Keratinocyte (primary cell): ENCODE data around the gene CREB5. TPM values are rescaled to one million over a fixed set of nuclear protein-coding genes. Genes with fewer than 3 reads are reported as not detected.

Source experiments
- DNase-seq: peaks from one replicate; pipeline ENCODE4 v3.0.0-alpha.2; 2011; ENCODE audit warnings: low read depth, missing footprints, low spot score
- FAIRE-seq: peaks from 2 replicates; lab custom pipeline; 2011; peaks lifted over from hg19 to GRCh38; lab: Jason Lieb, UNC
- H2AFZ ChIP-seq: 2 replicates; pipeline ENCODE4 v1.6.0; 2012; ENCODE audit warnings: low read length, control low read depth, inconsistent platforms; ENCODE audit not compliant: control insufficient read depth
- H3K27ac ChIP-seq: 2 replicates; pipeline ENCODE4 v1.5.1; 2011; ENCODE audit warnings: low read length; ENCODE audit not compliant: control insufficient read depth, insufficient read depth
- H3K27me3 ChIP-seq: 3 replicates; pipeline ENCODE4 v1.6.0; 2011; ENCODE audit warnings: low read length; ENCODE audit not compliant: control insufficient read depth, insufficient read depth; ENCODE audit errors: extremely low read depth
- H3K36me3 ChIP-seq, 2 experiments: 2 replicates in 1 of 2; 3 replicates in 1 of 2; pipeline ENCODE4 v1.5.1; 2011; ENCODE audit warnings: low read length in 2 of 2, mild to moderate bottlenecking in 1 of 2; ENCODE audit not compliant: control insufficient read depth in 2 of 2, insufficient read depth in 2 of 2; ENCODE audit errors: extremely low read depth in 1 of 2
- H3K4me1 ChIP-seq: 3 replicates; pipeline ENCODE4 v1.5.1; 2011; ENCODE audit warnings: low read length; ENCODE audit not compliant: control insufficient read depth, insufficient read depth; ENCODE audit errors: extremely low read depth
- H3K4me2 ChIP-seq: 3 replicates; pipeline ENCODE4 v1.6.0; 2011; ENCODE audit warnings: low read depth, low read length; ENCODE audit not compliant: control insufficient read depth, insufficient read depth; ENCODE audit errors: extremely low read depth
- H3K4me3 ChIP-seq, 3 experiments: fragments of 200-600 bp in 1 of 3; sonication (generic) in 1 of 3; 2 replicates in 2 of 3; 3 replicates in 1 of 3; pipeline ENCODE4 v1.5.1; 2011 to 2016; ENCODE audit warnings: low read length in 3 of 3, mild to moderate bottlenecking in 3 of 3, control low read depth in 2 of 3, inconsistent platforms in 1 of 3, low read depth in 1 of 3, mixed read lengths in 1 of 3, mixed run types in 1 of 3, moderate library complexity in 1 of 3; ENCODE audit not compliant: control insufficient read depth in 2 of 3, insufficient read depth in 2 of 3; ENCODE audit errors: extremely low read depth in 1 of 3
- H3K79me2 ChIP-seq: 2 replicates; pipeline ENCODE4 v1.6.0; 2012; ENCODE audit warnings: low read length; ENCODE audit not compliant: control insufficient read depth, insufficient read depth
- H3K9ac ChIP-seq: 3 replicates; pipeline ENCODE4 v1.6.0; 2011; ENCODE audit warnings: low read length; ENCODE audit not compliant: control insufficient read depth, insufficient read depth; ENCODE audit errors: extremely low read depth
- H3K9me1 ChIP-seq: 3 replicates; pipeline ENCODE4 v1.6.0; 2011; ENCODE audit warnings: low read length; ENCODE audit not compliant: control insufficient read depth, insufficient read depth; ENCODE audit errors: extremely low read depth
- H3K9me3 ChIP-seq: 2 replicates; pipeline ENCODE4 v1.5.1; 2012; ENCODE audit warnings: low read depth, low read length; ENCODE audit not compliant: control insufficient read depth
- H4K20me1 ChIP-seq: 3 replicates; pipeline ENCODE4 v1.6.0; 2011; ENCODE audit warnings: low read length; ENCODE audit not compliant: control insufficient read depth, insufficient read depth; ENCODE audit errors: extremely low read depth
- EZH2 ChIP-seq: IDR thresholded peaks from one replicate; pipeline ENCODE4 v1.6.1; 2012; ENCODE audit warnings: inconsistent platforms, mild to moderate bottlenecking, low read length, moderate library complexity
- dilution Hi-C: fragments of 300-500 bp; cut with MboI; formaldehyde crosslinking; loops from one replicate; pipeline ENCODE4 v1.7.0; 2020; ENCODE audit warnings: low sequenced_read_pairs; ENCODE audit not compliant: extremely low pct_ligation_motif_present
- polyA plus RNA-seq, 5 experiments: library from polyadenylated mRNA; depleted of rRNA in 3 of 5; stranded (reverse) in 3 of 5; stranded (forward) in 1 of 5; unstranded in 1 of 5; fragments of >200 nt; gene quantifications; 1 replicate in 1 of 5; 2 replicates in 3 of 5; 3 replicates in 1 of 5; pipeline versions ENCODE4 v1.2.1 to v1.2.3, GENCODE V29; 2011 to 2012; ENCODE audit warnings: missing spikeins in 2 of 5, low read depth in 1 of 5, low replicate concordance in 1 of 5
- TF ChIP-seq, protein P1 (sequence below), 3 experiments: IDR thresholded peaks in 1 of 3; conservative IDR thresholded peaks in 1 of 3; optimal IDR thresholded peaks in 1 of 3; 2 replicates in 2 of 3; 3 replicates in 1 of 3; pipeline versions ENCODE3 to v1.5.1; 2011; ENCODE audit warnings: low read length in 3 of 3, mild to moderate bottlenecking in 3 of 3, moderate library complexity in 2 of 3, control low read depth in 1 of 3, inconsistent platforms in 1 of 3; ENCODE audit not compliant: insufficient read depth in 2 of 3; ENCODE audit errors: extremely low read depth in 1 of 3

The CREB5 gene
- polyA plus RNA-seq, 1 donor (not counting 4 experiments of a cell fraction or from before 2014, with no cell fraction given), result 7.9 TPM

DNA sequence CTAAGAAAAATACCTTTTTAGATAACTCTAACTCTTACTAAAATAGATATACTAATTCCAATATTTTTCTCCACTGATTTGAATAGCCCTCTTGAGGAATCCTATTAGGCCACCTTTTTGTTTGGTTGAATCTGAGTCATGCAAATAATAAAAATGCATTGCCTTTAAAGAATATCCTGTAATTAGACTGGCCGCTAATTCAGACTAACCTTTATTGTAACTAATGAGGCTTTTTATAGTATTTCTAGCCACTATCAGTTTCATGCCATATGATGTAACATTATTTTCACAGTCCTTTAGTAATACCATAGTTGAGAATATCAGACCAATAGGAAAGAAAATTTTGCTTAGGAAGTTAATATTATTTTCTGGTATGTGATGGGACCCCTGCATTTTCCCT, 90.1 kb downstream of the CREB5 start:
- Histone ChIP-seq H3K9ac (no peak overlapping the region), H3K9me1 (no peaks in the 10 kb centered on the region), H3K27me3 (peaks cover 9% of the 10 kb centered on the region), H3K4me2 (no peak overlapping the region), H3K4me3 (no peak overlapping the region), H3K36me3 (no peaks in the 10 kb centered on the region), H4K20me1 (no peaks in the 10 kb centered on the region), H3K4me1 (no peaks in the 10 kb centered on the region), H3K79me2 (no peaks in the 10 kb centered on the region), H3K9me3 (no peaks in the 10 kb centered on the region), H3K27ac (no peak overlapping the region), H2AFZ (no peak overlapping the region)
- DNase-seq (no peak), FAIRE-seq (no peak)
- dilution Hi-C loops, result no loop called here
- TF ChIP-seq, protein P1, sequence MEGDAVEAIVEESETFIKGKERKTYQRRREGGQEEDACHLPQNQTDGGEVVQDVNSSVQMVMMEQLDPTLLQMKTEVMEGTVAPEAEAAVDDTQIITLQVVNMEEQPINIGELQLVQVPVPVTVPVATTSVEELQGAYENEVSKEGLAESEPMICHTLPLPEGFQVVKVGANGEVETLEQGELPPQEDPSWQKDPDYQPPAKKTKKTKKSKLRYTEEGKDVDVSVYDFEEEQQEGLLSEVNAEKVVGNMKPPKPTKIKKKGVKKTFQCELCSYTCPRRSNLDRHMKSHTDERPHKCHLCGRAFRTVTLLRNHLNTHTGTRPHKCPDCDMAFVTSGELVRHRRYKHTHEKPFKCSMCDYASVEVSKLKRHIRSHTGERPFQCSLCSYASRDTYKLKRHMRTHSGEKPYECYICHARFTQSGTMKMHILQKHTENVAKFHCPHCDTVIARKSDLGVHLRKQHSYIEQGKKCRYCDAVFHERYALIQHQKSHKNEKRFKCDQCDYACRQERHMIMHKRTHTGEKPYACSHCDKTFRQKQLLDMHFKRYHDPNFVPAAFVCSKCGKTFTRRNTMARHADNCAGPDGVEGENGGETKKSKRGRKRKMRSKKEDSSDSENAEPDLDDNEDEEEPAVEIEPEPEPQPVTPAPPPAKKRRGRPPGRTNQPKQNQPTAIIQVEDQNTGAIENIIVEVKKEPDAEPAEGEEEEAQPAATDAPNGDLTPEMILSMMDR (optimal IDR thresholded peaks at IDR 0.05 in 1 of 3, IDR thresholded peaks at IDR 0.05 in 1 of 3, conservative IDR thresholded peaks at IDR 0.05 in 1 of 3; ENCODE audit: extremely low read depth in 1 of 3, insufficient read depth in 2 of 3, low read length in 3 of 3), result no peak
- no peak for TF ChIP-seq EZH2

DNA sequence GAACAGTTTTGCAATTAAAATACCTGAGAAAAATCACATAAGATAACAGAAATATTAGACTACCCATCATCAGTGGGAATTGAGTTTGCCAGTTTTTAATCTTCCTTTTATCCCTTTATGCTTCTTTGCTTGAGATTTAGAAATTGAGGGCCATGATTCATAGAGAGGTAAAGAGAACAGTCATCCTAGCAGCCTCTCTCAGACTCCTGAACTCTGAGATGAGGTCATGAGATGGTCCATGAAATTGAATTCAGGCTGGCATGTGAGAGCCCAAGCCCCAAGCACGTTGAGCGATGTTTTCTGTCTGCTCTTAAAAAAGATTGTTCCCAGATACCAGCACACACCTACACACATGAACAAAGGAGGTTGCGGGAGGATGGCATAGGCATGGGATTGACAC, 91.1 kb downstream of the CREB5 start:
- dilution Hi-C loops, result no loop called here
- Histone ChIP-seq H3K79me2 (no peaks in the 10 kb centered on the region), H2AFZ (no peak overlapping the region), H3K9me3 (no peaks in the 10 kb centered on the region), H3K4me3 (no peak overlapping the region), H4K20me1 (no peaks in the 10 kb centered on the region), H3K27ac (no peak overlapping the region), H3K36me3 (no peaks in the 10 kb centered on the region), H3K27me3 (peaks cover 10% of the 10 kb centered on the region), H3K4me2 (no peak overlapping the region), H3K9me1 (no peaks in the 10 kb centered on the region), H3K9ac (no peak overlapping the region), H3K4me1 (no peaks in the 10 kb centered on the region)
- no peak for FAIRE-seq
- DNase-seq, result no peak
- TF ChIP-seq, protein P1 (optimal IDR thresholded peaks at IDR 0.05 in 1 of 3, IDR thresholded peaks at IDR 0.05 in 1 of 3, conservative IDR thresholded peaks at IDR 0.05 in 1 of 3; ENCODE audit: extremely low read depth in 1 of 3, insufficient read depth in 2 of 3, low read length in 3 of 3), result no peak
- TF ChIP-seq EZH2, result no peak
